ENCODE data around the gene SIDT1.
A peak's percentile ranks its signal among the peaks of the same experiment; 100 is the strongest.

SIDT1 gene

DNA sequence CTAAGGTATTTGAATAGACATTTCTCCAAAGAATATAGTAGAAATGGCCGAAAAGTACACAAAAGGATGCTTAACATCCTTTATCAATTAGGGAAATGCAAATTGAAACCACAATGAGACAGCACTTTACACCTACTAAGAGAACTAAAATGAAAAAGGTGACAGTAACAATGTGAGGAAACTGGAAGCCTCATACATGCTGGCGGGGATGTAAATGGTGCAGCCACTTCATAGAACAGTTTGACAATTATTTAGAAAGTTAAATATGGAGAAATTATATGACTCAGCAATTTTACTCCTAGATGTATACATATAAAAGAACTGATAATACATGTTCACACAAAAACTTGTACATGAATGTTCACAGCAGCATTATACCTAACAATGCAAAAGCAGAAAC is 30.8 kb upstream of the SIDT1 start:
- Histone ChIP-seq H3K4me1 (ENCODE audit: control extremely low read depth in 1 of 4, control insufficient read depth in 4 of 4, insufficient read depth in 4 of 4, low read length in 3 of 4) (peaks cover 0 to 4% (median 2%) of the 10 kb centered on the region in 4 experiments), H3K27me3 (replicated peaks in 2 of 5; ENCODE audit: control insufficient read depth in 4 of 5, insufficient read depth in 5 of 5, low read length in 4 of 5) (no peaks in the 10 kb centered on the region), H3K27ac (ENCODE audit: insufficient read depth in 1 of 2, low read depth in 1 of 2, low read length in 2 of 2, poor library complexity in 1 of 2, severe bottlenecking in 2 of 2) (no peak overlapping the region), H3K9me3 (ENCODE audit: control extremely low read depth in 1 of 5, control insufficient read depth in 4 of 5, insufficient read depth in 2 of 5, low read depth in 1 of 5, low read length in 4 of 5) (no peaks in the 10 kb centered on the region), H3K4me3 (ENCODE audit: control insufficient read depth in 1 of 7, extremely low read depth in 1 of 7, insufficient read depth in 4 of 7, low read depth in 2 of 7, low read length in 6 of 7) (no peak overlapping the region), H3K36me3 (ENCODE audit: control insufficient read depth in 4 of 4, insufficient read depth in 4 of 4, low read length in 3 of 4) (peaks cover 2 to 23% (median 13%) of the 10 kb centered on the region in 4 experiments)
- POLR2A ChIA-PET: no interaction called here
- DNase-seq: peak; percentile 38 to 79 (median 70)
- WGBS (ENCODE audit: insufficient coverage): no CpG with 5 or more reads among the region's 2 CpGs
- CTCF ChIA-PET: interaction anchor here (1.4 kb wide), 1 partner anchor 10 kb away, joined by 3 read pairs; no protein-coding TSS in a partner anchor

DNA sequence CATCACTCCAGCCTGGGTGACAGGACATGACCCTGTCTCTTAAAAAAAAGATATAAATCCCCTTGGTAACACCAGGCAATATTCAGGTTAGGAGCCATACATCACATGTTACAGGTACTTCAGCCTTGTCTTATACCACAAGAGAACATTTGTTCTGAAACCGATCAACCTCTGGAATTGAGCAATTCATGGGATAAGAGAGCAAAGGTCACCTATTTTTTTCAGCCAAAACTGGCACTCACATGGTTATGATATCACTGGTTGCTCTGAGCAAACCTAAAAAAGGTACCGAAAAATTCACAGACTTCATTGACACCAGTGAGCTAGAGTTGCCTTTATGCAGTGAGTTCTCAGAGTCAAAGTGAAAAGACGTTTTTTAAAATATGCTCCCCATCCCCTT is 26.5 kb upstream of the SIDT1 start:
- Histone ChIP-seq H3K27ac (ENCODE audit: insufficient read depth in 1 of 2, low read depth in 1 of 2, low read length in 2 of 2, poor library complexity in 1 of 2, severe bottlenecking in 2 of 2) (no peak overlapping the region), H3K36me3 (ENCODE audit: control insufficient read depth in 4 of 4, insufficient read depth in 4 of 4, low read length in 3 of 4) (peaks cover 2 to 16% (median 6%) of the 10 kb centered on the region in 4 experiments), H3K27me3 (replicated peaks in 2 of 5; ENCODE audit: control insufficient read depth in 4 of 5, insufficient read depth in 5 of 5, low read length in 4 of 5) (no peaks in the 10 kb centered on the region), H3K9me3 (ENCODE audit: control extremely low read depth in 1 of 5, control insufficient read depth in 4 of 5, insufficient read depth in 2 of 5, low read depth in 1 of 5, low read length in 4 of 5) (no peaks in the 10 kb centered on the region), H3K4me1 (ENCODE audit: control extremely low read depth in 1 of 4, control insufficient read depth in 4 of 4, insufficient read depth in 4 of 4, low read length in 3 of 4) (peaks cover 0 to 4% (median 2%) of the 10 kb centered on the region in 4 experiments), H3K4me3 (ENCODE audit: control insufficient read depth in 1 of 7, extremely low read depth in 1 of 7, insufficient read depth in 4 of 7, low read depth in 2 of 7, low read length in 6 of 7) (no peak overlapping the region)
- 97% methylated on average over 3 of the region's 3 CpGs for WGBS (ENCODE audit: insufficient coverage)
- no peak for DNase-seq
- ChIA-PET POLR2A (no interaction called here), CTCF (interaction anchor here (1.0 to 1.6 kb wide), 3 partner anchors 10 to 12 kb away, joined by 4 to 5 read pairs (median 4); no protein-coding TSS in a partner anchor)

DNA sequence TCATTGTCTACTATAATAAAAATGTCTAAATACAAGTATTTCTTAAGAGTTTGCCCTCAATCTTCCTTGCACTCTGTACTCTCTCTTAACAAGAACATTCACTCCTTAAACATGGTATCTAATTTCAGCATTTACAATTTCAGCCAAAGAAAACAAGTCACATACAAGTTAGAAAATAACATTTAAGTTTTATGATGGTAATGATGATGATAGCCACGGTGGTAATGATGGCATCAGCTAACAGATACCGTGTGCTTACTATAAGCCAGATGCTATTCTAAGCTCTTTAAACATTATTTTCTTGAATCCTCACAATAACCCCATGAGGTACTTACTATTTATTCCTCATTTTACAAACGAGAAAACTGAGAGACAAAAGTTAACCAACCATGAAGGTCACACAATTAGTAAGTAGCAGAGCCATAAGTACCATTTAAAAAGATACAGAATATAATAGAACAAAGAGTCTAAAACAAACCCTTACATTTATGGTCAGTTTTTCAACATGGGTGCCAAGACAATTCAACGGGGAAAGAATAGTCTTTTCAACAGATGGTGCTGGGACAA is 24.8 kb upstream of the SIDT1 start:
- Histone ChIP-seq H3K27ac (ENCODE audit: insufficient read depth in 1 of 2, low read depth in 1 of 2, low read length in 2 of 2, poor library complexity in 1 of 2, severe bottlenecking in 2 of 2) (no peak overlapping the region), H3K27me3 (replicated peaks in 2 of 5; ENCODE audit: control insufficient read depth in 4 of 5, insufficient read depth in 5 of 5, low read length in 4 of 5) (no peaks in the 10 kb centered on the region), H3K36me3 (ENCODE audit: control insufficient read depth in 4 of 4, insufficient read depth in 4 of 4, low read length in 3 of 4) (peaks cover 2 to 14% (median 5%) of the 10 kb centered on the region in 4 experiments), H3K9me3 (ENCODE audit: control extremely low read depth in 1 of 5, control insufficient read depth in 4 of 5, insufficient read depth in 2 of 5, low read depth in 1 of 5, low read length in 4 of 5) (no peaks in the 10 kb centered on the region), H3K4me1 (ENCODE audit: control extremely low read depth in 1 of 4, control insufficient read depth in 4 of 4, insufficient read depth in 4 of 4, low read length in 3 of 4) (no peaks in the 10 kb centered on the region), H3K4me3 (ENCODE audit: control insufficient read depth in 1 of 7, extremely low read depth in 1 of 7, insufficient read depth in 4 of 7, low read depth in 2 of 7, low read length in 6 of 7) (no peak overlapping the region)
- 83% methylated on average over 1 of the region's 4 CpGs for WGBS (ENCODE audit: insufficient coverage)
- no peak for DNase-seq
- ChIA-PET CTCF (no interaction called here), POLR2A (no interaction called here)

DNA sequence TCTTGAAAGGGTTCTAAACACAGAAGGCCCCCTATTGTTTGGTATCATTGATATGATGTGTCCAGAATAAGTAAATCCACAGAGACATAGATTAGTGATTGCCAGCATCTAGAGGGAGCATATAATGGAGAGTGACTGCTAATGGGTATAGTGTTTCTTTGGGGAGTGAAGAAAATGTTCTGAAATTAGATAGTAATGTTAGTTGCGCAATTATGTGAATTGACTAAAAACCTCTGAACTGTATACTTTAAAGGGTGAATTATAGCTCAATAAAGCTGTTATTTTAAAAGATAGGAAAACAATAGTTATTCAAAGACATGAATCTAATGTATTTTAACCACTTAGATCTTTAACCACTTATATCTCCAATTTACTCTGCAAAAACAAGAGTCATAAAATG is 23.4 kb upstream of the SIDT1 start:
- ChIA-PET CTCF (interaction anchor here (1.0 to 1.4 kb wide), 2 partner anchors 14 to 16 kb away, joined by 3 to 4 read pairs; no protein-coding TSS in a partner anchor), POLR2A (no interaction called here)
- no peaks in the 10 kb centered on the region for H3K9me3 ChIP-seq (ENCODE audit: control extremely low read depth in 1 of 5, control insufficient read depth in 4 of 5, insufficient read depth in 2 of 5, low read depth in 1 of 5, low read length in 4 of 5)
- H3K27me3 ChIP-seq (replicated peaks in 2 of 5; ENCODE audit: control insufficient read depth in 4 of 5, insufficient read depth in 5 of 5, low read length in 4 of 5): no peaks in the 10 kb centered on the region
- peaks cover 3 to 7% (median 5%) of the 10 kb centered on the region in 4 experiments for H3K4me1 ChIP-seq (ENCODE audit: control extremely low read depth in 1 of 4, control insufficient read depth in 4 of 4, insufficient read depth in 4 of 4, low read length in 3 of 4)
- peaks cover 2 to 12% (median 5%) of the 10 kb centered on the region in 4 experiments for H3K36me3 ChIP-seq (ENCODE audit: control insufficient read depth in 4 of 4, insufficient read depth in 4 of 4, low read length in 3 of 4)
- H3K4me3 ChIP-seq (ENCODE audit: control insufficient read depth in 1 of 7, extremely low read depth in 1 of 7, insufficient read depth in 4 of 7, low read depth in 2 of 7, low read length in 6 of 7): no peak overlapping the region
- H3K27ac ChIP-seq (ENCODE audit: insufficient read depth in 1 of 2, low read depth in 1 of 2, low read length in 2 of 2, poor library complexity in 1 of 2, severe bottlenecking in 2 of 2): no peak overlapping the region
- no CpG with 5 or more reads among the region's 1 CpG for WGBS (ENCODE audit: insufficient coverage)
- no peak for DNase-seq

DNA sequence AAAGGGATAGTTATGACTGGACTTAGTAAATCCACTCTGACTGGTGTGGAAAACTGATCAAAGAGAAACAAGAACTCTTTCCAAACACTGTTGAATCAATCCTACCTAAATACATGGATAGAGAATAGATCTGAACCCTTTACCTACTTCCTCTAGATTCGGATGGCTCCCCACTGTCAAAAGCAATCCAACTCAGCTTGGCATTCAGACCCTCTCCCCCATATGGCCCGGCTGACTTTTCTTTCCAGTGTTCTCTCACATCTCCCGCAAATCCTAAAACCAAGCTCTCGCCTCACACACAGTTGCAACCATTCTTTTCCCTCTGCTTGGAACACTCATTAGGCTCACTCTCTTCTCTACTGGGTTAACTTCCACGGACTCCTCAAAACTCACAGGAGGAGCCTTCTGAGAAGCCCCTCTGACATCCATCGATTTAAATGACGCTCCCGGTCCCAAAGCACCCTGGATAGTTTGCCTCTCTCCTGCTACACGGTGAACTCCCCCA is 18.0 kb upstream of the SIDT1 start:
- 0% methylated on average over 8 of the region's 9 CpGs for WGBS (ENCODE audit: insufficient coverage)
- peak overlapping the region; percentile 61 to 96 (median 93) for H3K4me3 ChIP-seq (ENCODE audit: control insufficient read depth in 1 of 7, extremely low read depth in 1 of 7, insufficient read depth in 4 of 7, low read depth in 2 of 7, low read length in 6 of 7)
- no peak for DNase-seq

DNA sequence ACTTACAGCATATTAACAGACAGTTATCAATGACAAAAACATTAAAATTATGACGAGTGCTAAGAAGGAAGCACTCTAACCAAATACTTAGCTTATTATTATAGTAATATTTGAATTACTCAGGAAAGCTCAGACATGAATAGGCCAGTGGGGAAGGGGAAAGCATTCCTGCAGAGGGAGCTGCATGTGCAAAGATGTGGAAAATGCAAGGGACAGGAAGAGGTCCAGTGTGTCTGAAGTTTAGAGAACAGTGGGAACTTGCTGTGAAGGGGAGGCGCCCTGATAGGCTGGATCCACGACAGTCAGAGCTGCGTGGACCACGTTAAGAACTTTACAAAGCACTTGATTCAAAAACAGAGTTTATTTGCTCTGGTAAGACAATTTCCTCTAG is 16.2 kb upstream of the SIDT1 start:
- H3K4me1 ChIP-seq (ENCODE audit: control extremely low read depth in 1 of 4, control insufficient read depth in 4 of 4, insufficient read depth in 4 of 4, low read length in 3 of 4): peaks cover 10 to 23% (median 16%) of the 10 kb centered on the region in 4 experiments
- POLR2A ChIA-PET: interaction anchor here (0.7 kb wide), 1 partner anchor 12 kb away, joined by 5 read pairs; no protein-coding TSS in a partner anchor
- H3K27me3 ChIP-seq (replicated peaks in 2 of 5; ENCODE audit: control insufficient read depth in 4 of 5, insufficient read depth in 5 of 5, low read length in 4 of 5): no peaks in the 10 kb centered on the region
- WGBS (ENCODE audit: insufficient coverage): 22% methylated on average over 3 of the region's 5 CpGs
- peak in 2 of 3 donors; percentile 25 to 30 for DNase-seq
- H3K36me3 ChIP-seq (ENCODE audit: control insufficient read depth in 4 of 4, insufficient read depth in 4 of 4, low read length in 3 of 4): no peaks in the 10 kb centered on the region
- H3K4me3 ChIP-seq (ENCODE audit: control insufficient read depth in 1 of 7, extremely low read depth in 1 of 7, insufficient read depth in 4 of 7, low read depth in 2 of 7, low read length in 6 of 7): peak overlapping the region in 6 of 7 experiments; percentile 90 to 96 (median 93)
- CTCF ChIA-PET: interaction anchor here (0.9 to 6.4 kb wide), 10 partner anchors 15 to 229 kb away, joined by 3 to 62 read pairs (median 6); no protein-coding TSS in a partner anchor
- no peaks in the 10 kb centered on the region for H3K9me3 ChIP-seq (ENCODE audit: control extremely low read depth in 1 of 5, control insufficient read depth in 4 of 5, insufficient read depth in 2 of 5, low read depth in 1 of 5, low read length in 4 of 5)
- H3K27ac ChIP-seq (ENCODE audit: insufficient read depth in 1 of 2, low read depth in 1 of 2, low read length in 2 of 2, poor library complexity in 1 of 2, severe bottlenecking in 2 of 2): peak overlapping the region in 1 of 2 experiments; percentile 87

More for the DNA sequence above, 18.0 kb upstream of the SIDT1 start:
- H3K9me3 ChIP-seq (ENCODE audit: control extremely low read depth in 1 of 5, control insufficient read depth in 4 of 5, insufficient read depth in 2 of 5, low read depth in 1 of 5, low read length in 4 of 5): no peaks in the 10 kb centered on the region
- no peaks in the 10 kb centered on the region for H3K27me3 ChIP-seq (replicated peaks in 2 of 5; ENCODE audit: control insufficient read depth in 4 of 5, insufficient read depth in 5 of 5, low read length in 4 of 5)
- ChIA-PET CTCF (interaction anchor here (0.7 to 6.4 kb wide), 10 partner anchors 16 to 114 kb away, joined by 3 to 62 read pairs (median 6); no protein-coding TSS in a partner anchor), POLR2A (interaction anchor here (1.3 kb wide), 1 partner anchor 18 kb away, joined by 7 read pairs; the partner anchor contains the start of gene SIDT1)
- H3K27ac ChIP-seq (ENCODE audit: insufficient read depth in 1 of 2, low read depth in 1 of 2, low read length in 2 of 2, poor library complexity in 1 of 2, severe bottlenecking in 2 of 2): peak overlapping the region; percentile 77 to 87
- H3K36me3 ChIP-seq (ENCODE audit: control insufficient read depth in 4 of 4, insufficient read depth in 4 of 4, low read length in 3 of 4): no peaks in the 10 kb centered on the region
- peaks cover 10 to 23% (median 16%) of the 10 kb centered on the region in 4 experiments for H3K4me1 ChIP-seq (ENCODE audit: control extremely low read depth in 1 of 4, control insufficient read depth in 4 of 4, insufficient read depth in 4 of 4, low read length in 3 of 4)

DNA sequence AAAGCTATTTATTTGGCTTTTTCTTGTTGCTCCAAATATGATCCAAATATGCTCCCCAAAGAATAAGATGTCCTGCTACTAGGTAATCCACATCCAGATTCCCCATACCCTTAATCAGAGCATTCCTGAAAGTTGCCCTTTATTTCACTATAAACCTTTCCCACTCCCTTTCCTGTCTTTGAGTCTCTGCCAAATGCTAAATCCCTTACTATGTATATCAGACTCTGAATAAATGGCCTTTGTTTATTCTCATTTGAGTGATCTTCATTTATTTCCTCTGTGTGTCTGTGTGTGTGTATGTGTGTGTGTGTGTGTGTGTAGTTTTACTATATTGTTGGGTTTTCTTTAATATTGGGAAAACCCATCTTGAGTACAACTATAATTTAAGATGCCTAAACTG is 10.4 kb upstream of the SIDT1 start:
- CTCF ChIA-PET: interaction anchor here (1.0 kb wide), 1 partner anchor 15 kb away, joined by 3 read pairs; no protein-coding TSS in a partner anchor
- POLR2A ChIA-PET: no interaction called here
- Histone ChIP-seq H3K9me3 (ENCODE audit: control extremely low read depth in 1 of 5, control insufficient read depth in 4 of 5, insufficient read depth in 2 of 5, low read depth in 1 of 5, low read length in 4 of 5) (no peaks in the 10 kb centered on the region), H3K27me3 (replicated peaks in 2 of 5; ENCODE audit: control insufficient read depth in 4 of 5, insufficient read depth in 5 of 5, low read length in 4 of 5) (no peaks in the 10 kb centered on the region), H3K27ac (ENCODE audit: insufficient read depth in 1 of 2, low read depth in 1 of 2, low read length in 2 of 2, poor library complexity in 1 of 2, severe bottlenecking in 2 of 2) (no peak overlapping the region), H3K36me3 (ENCODE audit: control insufficient read depth in 4 of 4, insufficient read depth in 4 of 4, low read length in 3 of 4) (no peaks in the 10 kb centered on the region), H3K4me1 (ENCODE audit: control extremely low read depth in 1 of 4, control insufficient read depth in 4 of 4, insufficient read depth in 4 of 4, low read length in 3 of 4) (no peaks in the 10 kb centered on the region), H3K4me3 (ENCODE audit: control insufficient read depth in 1 of 7, extremely low read depth in 1 of 7, insufficient read depth in 4 of 7, low read depth in 2 of 7, low read length in 6 of 7) (no peak overlapping the region)
- DNase-seq: no peak
